ENCODE measurements around the gene RASSF5.

GRCh38 chr1:206563367-206564207 lies 56.3 kb downstream of the RASSF5 start:
- TF ChIP-seq CTCF (IDR thresholded peaks at IDR 0.05; ENCODE audit: low read length) (no peak), EZH2 (optimal IDR thresholded peaks at IDR 0.05; ENCODE audit: low read depth, low read length) (no peak)

All from MM.1S (cell line).